ENCODE measurements around the gene SLC35C1.
A peak's percentile ranks its signal among the peaks of the same experiment; 100 is the strongest.

The SLC35C1 gene

GRCh38 chr11:45847911-45848316 is 43.0 kb downstream of the SLC35C1 start:
- peak; percentile 55 for DNase-seq

GRCh38 chr11:45848654-45849081 is 43.7 kb downstream of the SLC35C1 start:
- DNase-seq, result no peak

GRCh38 chr11:45850446-45850845 is 45.5 kb downstream of the SLC35C1 start:
- DNase-seq, result peak; percentile 58

- no peak for DNase-seq
These were observed 46.3 kb downstream of the SLC35C1 start for GRCh38 chr11:45851228-45851627.

GRCh38 chr11:45852018-45852711 is 47.2 kb downstream of the SLC35C1 start:
- DNase-seq, result no peak

GRCh38 chr11:45852712-45853101 is 47.8 kb downstream of the SLC35C1 start:
- DNase-seq, result no peak

GRCh38 chr11:45853332-45854219 is 48.6 kb downstream of the SLC35C1 start:
- DNase-seq, result no peak

- no peak for DNase-seq
These were observed 50.4 kb downstream of the SLC35C1 start for GRCh38 chr11:45855308-45855707.

- peak; percentile 61 for DNase-seq
These were observed 51.1 kb downstream of the SLC35C1 start for GRCh38 chr11:45856044-45856468.

GRCh38 chr11:45857961-45858474 is 53.1 kb downstream of the SLC35C1 start:
- peak; percentile 91 for DNase-seq

GRCh38 chr11:45858751-45859398 is 53.9 kb downstream of the SLC35C1 start:
- no peak for DNase-seq

GRCh38 chr11:45859661-45860140 is 54.8 kb downstream of the SLC35C1 start:
- DNase-seq, result peak; percentile 99

- no peak for DNase-seq
These were observed 55.4 kb downstream of the SLC35C1 start for GRCh38 chr11:45860348-45860747.

GRCh38 chr11:45860764-45861510 is 56.0 kb downstream of the SLC35C1 start:
- DNase-seq, result no peak
